A549 (cell line): ENCODE measurements around the gene ALG12. TPM values are rescaled to one million over a fixed set of nuclear protein-coding genes. Genes with fewer than 3 reads are reported as not detected.

Experiments
- ATAC-seq, 2 experiments: fragments of 200-7000 bp in 1 of 2; fragments of >200 bp in 1 of 2; cut with Nextera tagmentation in 1 of 2; cut with Tn5 transposase in 1 of 2; 3 replicates each; pipeline versions ENCODE4 v1.8.0 to v1.9.1; 2018 to 2020; ENCODE audit warnings: mild to moderate bottlenecking in 1 of 2, moderate library complexity in 1 of 2
- CTCF ChIA-PET: fragments of 300-600 bp; sonication (Branson Sonifier 250); formaldehyde crosslinking; extraction: SDS; loops from one replicate; lab custom pipeline; 2021; ENCODE audit warnings: antibody characterized with exemption, inconsistent platforms; lab: Yijun Ruan, JAX
- POLR2A ChIA-PET: fragments of 350-600 bp; formaldehyde crosslinking; extraction: SDS; loops from one replicate; lab custom pipeline; 2021; ENCODE audit warnings: antibody characterized with exemption, inconsistent platforms; lab: Yijun Ruan, JAX
- DNase-seq, 2 experiments: peaks; one replicate each; pipeline versions ENCODE4 v3.0.0 to v3.0.0-alpha.2; 2011 to 2016; ENCODE audit warnings: low read depth in 1 of 2, low spot score in 1 of 2
- FAIRE-seq: peaks from 2 replicates; lab custom pipeline; 2011; peaks lifted over from hg19 to GRCh38; lab: Jason Lieb, UNC
- H3K27ac ChIP-seq, 2 experiments: fragments of >200 bp; sonication (Bioruptor Twin); formaldehyde crosslinking; 3 replicates each; pipeline ENCODE4 v1.5.1; 2016 to 2017
- H3K4me1 ChIP-seq: fragments of >200 bp; sonication (Bioruptor Twin); formaldehyde crosslinking; 3 replicates; pipeline ENCODE4 v1.6.1; 2016
- H3K4me2 ChIP-seq: fragments of >200 bp; sonication (Bioruptor Twin); formaldehyde crosslinking; 3 replicates; pipeline ENCODE4 v1.6.1; 2016
- H3K4me3 ChIP-seq: fragments of >200 bp; sonication (Bioruptor Twin); formaldehyde crosslinking; 3 replicates; pipeline ENCODE4 v1.5.1; 2016
- H3K9me3 ChIP-seq: fragments of >200 bp; sonication (Bioruptor Twin); formaldehyde crosslinking; 3 replicates; pipeline ENCODE4 v1.6.1; 2016
- BCL3 ChIP-seq: fragments of >200 bp; sonication (Bioruptor Twin); formaldehyde crosslinking; IDR thresholded peaks from 3 replicates; pipeline ENCODE4 v1.6.1; 2016
- CEBPB ChIP-seq, 2 experiments: fragments of >200 bp in 1 of 2; sonication (Bioruptor Twin) in 1 of 2; formaldehyde crosslinking in 1 of 2; IDR thresholded peaks; 2 replicates each; pipeline ENCODE4 v1.6.1; 2012 to 2016
- CHD4 ChIP-seq: fragments of 200-600 bp; sonication (generic); IDR thresholded peaks from 2 replicates; pipeline ENCODE4 v1.6.1; 2016; ENCODE audit warnings: antibody characterized with exemption, mild to moderate bottlenecking, borderline replicate concordance
- CTCF ChIP-seq: fragments of >200 bp; sonication (Bioruptor Twin); formaldehyde crosslinking; IDR thresholded peaks from 3 replicates; pipeline ENCODE4 v1.5.1; 2016
- E2F6 ChIP-seq: IDR thresholded peaks from 2 replicates; pipeline ENCODE4 v1.6.1; 2012; ENCODE audit warnings: low read depth, borderline replicate concordance
- EHMT2 ChIP-seq: fragments of 200-600 bp; sonication (generic); IDR thresholded peaks from 2 replicates; pipeline ENCODE4 v1.6.1; 2016; ENCODE audit warnings: antibody characterized with exemption, low read depth, mild to moderate bottlenecking, moderate library complexity
- FOSB ChIP-seq: fragments of 250-450 bp; sonication (Bioruptor Pico); IDR thresholded peaks from 2 replicates; pipeline ENCODE4 v1.5.0; 2020; ENCODE audit warnings: mild to moderate bottlenecking, moderate library complexity
- FOSL2 ChIP-seq, 2 experiments: fragments of 450-650 bp in 1 of 2; fragments of >200 bp in 1 of 2; sonication (Bioruptor Twin) in 1 of 2; formaldehyde crosslinking; IDR thresholded peaks; 2 replicates each; pipeline versions ENCODE4 v1.5.0 to v1.6.1; 2016 to 2020; ENCODE audit warnings: mild to moderate bottlenecking in 1 of 2, moderate library complexity in 1 of 2
- HDAC2 ChIP-seq: fragments of 200-600 bp; sonication (generic); IDR thresholded peaks from 2 replicates; pipeline ENCODE4 v1.6.1; 2016
- HES2 ChIP-seq: fragments of >200 bp; sonication (Bioruptor Twin); formaldehyde crosslinking; IDR thresholded peaks from 2 replicates; pipeline ENCODE4 v1.6.1; 2016
- HOXB13 ChIP-seq: fragments of 250-450 bp; sonication (Bioruptor Pico); IDR thresholded peaks from 2 replicates; pipeline ENCODE4 v1.5.0; 2020; ENCODE audit warnings: low read depth, mild to moderate bottlenecking, moderate library complexity
- JUN ChIP-seq, 2 experiments: fragments of >200 bp; sonication (Bioruptor Twin); formaldehyde crosslinking; IDR thresholded peaks; 2 replicates in 1 of 2; 3 replicates in 1 of 2; pipeline ENCODE4 v1.6.1; 2016 to 2017
- MAFK ChIP-seq: fragments of 450-650 bp; IDR thresholded peaks from 2 replicates; pipeline ENCODE4 v1.6.1; 2014; ENCODE audit not compliant: partially characterized antibody
- MAX ChIP-seq: IDR thresholded peaks from 2 replicates; pipeline ENCODE4 v1.6.1; 2012
- MYC ChIP-seq: IDR thresholded peaks from 2 replicates; pipeline ENCODE4 v1.6.1; 2012; ENCODE audit warnings: mild to moderate bottlenecking, inconsistent platforms, low read length, improper control_type of control experiment, borderline replicate concordance
- NFE2L2 ChIP-seq: fragments of 150-350 bp; conservative IDR thresholded peaks from 2 replicates; pipeline ENCODE4 v1.6.1; 2014; ENCODE audit warnings: low read length
- NPAS2 ChIP-seq: fragments of 250-450 bp; sonication (Bioruptor Pico); IDR thresholded peaks from 2 replicates; pipeline ENCODE4 v1.8.0; 2022; ENCODE audit warnings: mild to moderate bottlenecking, moderate library complexity, borderline replicate concordance
- NR3C1 ChIP-seq: fragments of >200 bp; sonication (Bioruptor Twin); formaldehyde crosslinking; IDR thresholded peaks from 3 replicates; pipeline ENCODE4 v1.6.1; 2017
- PBX3 ChIP-seq: IDR thresholded peaks from 2 replicates; pipeline ENCODE4 v1.6.1; 2012
- PHF8 ChIP-seq: fragments of 200-600 bp; sonication (generic); IDR thresholded peaks from 2 replicates; pipeline ENCODE4 v1.6.1; 2016; ENCODE audit warnings: low read depth, mild to moderate bottlenecking, antibody characterized with exemption, moderate library complexity, borderline replicate concordance
- POLR2A ChIP-seq: IDR thresholded peaks from 2 replicates; pipeline ENCODE4 v1.6.1; 2012; ENCODE audit warnings: mild to moderate bottlenecking, low read length
- RCOR1 ChIP-seq: fragments of 150-350 bp; IDR thresholded peaks from 2 replicates; pipeline ENCODE4 v1.6.1; 2014; ENCODE audit warnings: antibody characterized with exemption, low read length, low read depth
- RNF2 ChIP-seq: fragments of 200-600 bp; sonication (generic); IDR thresholded peaks from 2 replicates; pipeline ENCODE4 v1.6.1; 2016; ENCODE audit warnings: low read depth, mild to moderate bottlenecking, antibody characterized with exemption, moderate library complexity, borderline replicate concordance
- SMC3 ChIP-seq: fragments of >200 bp; sonication (Bioruptor Twin); formaldehyde crosslinking; IDR thresholded peaks from 3 replicates; pipeline ENCODE4 v1.6.1; 2018; ENCODE audit warnings: inconsistent platforms
- TFCP2L1 ChIP-seq: fragments of 250-450 bp; sonication (Bioruptor Pico); IDR thresholded peaks from 2 replicates; pipeline ENCODE4 v1.5.0; 2021; ENCODE audit warnings: mild to moderate bottlenecking
- ZNF302 ChIP-seq: fragments of 250-450 bp; sonication (Bioruptor Pico); IDR thresholded peaks from 2 replicates; pipeline ENCODE4 v1.9.0; 2021; ENCODE audit warnings: inconsistent platforms, mild to moderate bottlenecking, moderate library complexity
- WGBS: methylation state at CpG from one replicate; pipeline ENCODE4 v1.1.6; 2017; ENCODE audit errors: missing lambda C conversion rate; 5-methylcytosine and 5-hydroxymethylcytosine counted together
- polyA plus RNA-seq, 4 experiments: library from polyadenylated mRNA; depleted of rRNA in 3 of 4; stranded (reverse); fragments of >200 nt; fragmentation: RNase III in 1 of 4; extraction: RNeasy Plus Mini Kit Qiagen cat#74134 plus additional on column Dnase treatment in 1 of 4; gene quantifications; 2 replicates in 3 of 4; 3 replicates in 1 of 4; pipeline ENCODE4 v1.2.3, GENCODE V29; 2011 to 2017

The ALG12 gene
- polyA plus RNA-seq, 2 of the 4 experiments (the other 2 are of a cell fraction), result 4.4 to 7.7 TPM

GRCh38 chr22:49913026-49913425 is 5.2 kb downstream of the ALG12 start:
- POLR2A ChIA-PET, result no interaction called here
- FAIRE-seq (no peak), DNase-seq (no peak), ATAC-seq (no peak)
- Histone ChIP-seq H3K9me3 (no peaks in the 10 kb centered on the region), H3K27ac (no peak overlapping the region), H3K4me1 (no peaks in the 10 kb centered on the region), H3K4me3 (no peak overlapping the region), H3K4me2 (no peak overlapping the region)
- TF ChIP-seq EHMT2 (no peak), POLR2A (no peak), JUN (IDR thresholded peaks at IDR 0.05) (no peak), SMC3 (no peak), RNF2 (no peak), PHF8 (no peak), BCL3 (no peak), NPAS2 (no peak), ZNF302 (no peak), MAFK (no peak), CHD4 (no peak), MYC (no peak), HOXB13 (CRISPR knock-in tag) (no peak), FOSB (CRISPR knock-in tag) (no peak), CEBPB (IDR thresholded peaks at IDR 0.05) (no peak), MAX (no peak), NR3C1 (no peak), FOSL2 (IDR thresholded peaks at IDR 0.05) (no peak), FOSL2 (CRISPR knock-in tag; IDR thresholded peaks at IDR 0.05) (no peak), PBX3 (no peak), CTCF (no peak)
- CTCF ChIA-PET, result no interaction called here
- WGBS, result 94% methylated on average over 5 of the region's 14 CpGs

GRCh38 chr22:49911881-49912625 is 6.2 kb downstream of the ALG12 start:
- Histone ChIP-seq H3K4me3 (no peak overlapping the region), H3K27ac (no peak overlapping the region), H3K4me2 (no peak overlapping the region), H3K9me3 (no peaks in the 10 kb centered on the region), H3K4me1 (no peaks in the 10 kb centered on the region)
- CTCF ChIA-PET, result interaction anchor here (0.6 to 0.9 kb wide), 2 partner anchors 51 to 94 kb away, joined by 3 to 5 read pairs; no protein-coding TSS in a partner anchor
- ATAC-seq (no peak), DNase-seq (no peak), FAIRE-seq (no peak)
- 91% methylated on average over 26 of the region's 30 CpGs for WGBS
- TF ChIP-seq TFCP2L1 (CRISPR knock-in tag) (no peak), RCOR1 (no peak), POLR2A (no peak), NR3C1 (no peak), CTCF (no peak), E2F6 (no peak), HES2 (no peak), MYC (no peak), HDAC2 (no peak), NFE2L2 (no peak)
- POLR2A ChIA-PET, result no interaction called here
